GM12874 (cell line): ENCODE results near the gene DNAH9.

Experiments used
- CTCF ChIP-seq: IDR thresholded peaks from 2 replicates; pipeline ENCODE4 v1.5.1; 2011; ENCODE audit warnings: low read depth, mild to moderate bottlenecking, control low read depth, low read length, moderate library complexity; ENCODE audit not compliant: insufficient read depth

The DNAH9 gene

GRCh38 chr17:11608396-11608795, 10.1 kb downstream of the DNAH9 start:
- TF ChIP-seq CTCF: no peak

GRCh38 chr17:11610999-11611566, 12.8 kb downstream of the DNAH9 start:
- no peak for TF ChIP-seq CTCF

GRCh38 chr17:11612956-11613355, 14.7 kb downstream of the DNAH9 start:
- TF ChIP-seq CTCF: no peak

- no peak for TF ChIP-seq CTCF
These were observed 20.7 kb downstream of the DNAH9 start for GRCh38 chr17:11618861-11619566.

- TF ChIP-seq CTCF: no peak
These were observed 24.2 kb downstream of the DNAH9 start for GRCh38 chr17:11622492-11622891.

GRCh38 chr17:11624976-11625375, 26.7 kb downstream of the DNAH9 start:
- TF ChIP-seq CTCF: no peak

GRCh38 chr17:11625878-11626277, 27.6 kb downstream of the DNAH9 start:
- TF ChIP-seq CTCF: no peak
